ENCODE data around the gene TUBA8. TPM values are rescaled to one million over a fixed set of nuclear protein-coding genes. Genes with fewer than 3 reads are reported as not detected.

Gene TUBA8
- total and polyA plus RNA-seq, 9 donors = 0.92 to 4.2 (median 1.9) TPM; not detected in 1

- 88 to 90% (median 89%) methylated on average over 9 of the region's 9 CpGs for WGBS, 3 donors
- intact Hi-C loops (cut with DNase I) = no loop called here
- no peaks in the 10 kb centered on the region for H3K27me3 ChIP-seq
- H3K36me3 ChIP-seq = no peaks in the 10 kb centered on the region
- H3K9me3 ChIP-seq = no peaks in the 10 kb centered on the region
- no peak overlapping the region for H3K27ac ChIP-seq
- no peak for TF ChIP-seq EP300 (IDR thresholded peaks at IDR 0.05)
- TF ChIP-seq CTCF (IDR thresholded peaks at IDR 0.05) = no peak
- DNase-seq = no peak
- no peaks in the 10 kb centered on the region for H3K4me1 ChIP-seq (ENCODE audit: insufficient read depth)
- H3K4me3 ChIP-seq = no peak overlapping the region
These were observed 7.8 kb downstream of the TUBA8 start for GRCh38 chr22:18118345-18118915.

GRCh38 chr22:18119409-18120110 lies 9.0 kb downstream of the TUBA8 start:
- no peak for TF ChIP-seq POLR2A (IDR thresholded peaks at IDR 0.05)
- TF ChIP-seq EP300 (IDR thresholded peaks at IDR 0.05) = no peak
- no peak for TF ChIP-seq CTCF (IDR thresholded peaks at IDR 0.05)
- intact Hi-C loops (cut with DNase I) = no loop called here

GRCh38 chr22:18120857-18121256 lies 10.2 kb downstream of the TUBA8 start:
- Histone ChIP-seq H3K27ac (no peak overlapping the region), H3K9me3 (no peaks in the 10 kb centered on the region), H3K4me3 (no peak overlapping the region), H3K4me1 (ENCODE audit: insufficient read depth) (no peaks in the 10 kb centered on the region), H3K27me3 (no peaks in the 10 kb centered on the region), H3K36me3 (no peaks in the 10 kb centered on the region)
- no peak for DNase-seq
- WGBS, 3 donors = 67 to 76% (median 75%) methylated on average over 4 of the region's 4 CpGs
- TF ChIP-seq EP300 (IDR thresholded peaks at IDR 0.05) (no peak), POLR2A (IDR thresholded peaks at IDR 0.05) (no peak), CTCF (IDR thresholded peaks at IDR 0.05) (no peak)
- intact Hi-C loops (cut with DNase I) = no loop called here

More at GRCh38 chr22:18119409-18120110, 9.0 kb downstream of the TUBA8 start:
- H3K27me3 ChIP-seq = no peaks in the 10 kb centered on the region
- no peaks in the 10 kb centered on the region for H3K36me3 ChIP-seq
- H3K4me3 ChIP-seq = no peak overlapping the region
- no peak for DNase-seq
- 85 to 87% (median 86%) methylated on average over 18 of the region's 18 CpGs for WGBS, 3 donors
- no peaks in the 10 kb centered on the region for H3K9me3 ChIP-seq
- no peaks in the 10 kb centered on the region for H3K4me1 ChIP-seq (ENCODE audit: insufficient read depth)
- H3K27ac ChIP-seq = no peak overlapping the region

GRCh38 chr22:18121506-18121905 lies 10.9 kb downstream of the TUBA8 start:
- intact Hi-C loops (cut with DNase I) = no loop called here
- TF ChIP-seq POLR2A (IDR thresholded peaks at IDR 0.05) (no peak), EP300 (IDR thresholded peaks at IDR 0.05) (no peak), CTCF (IDR thresholded peaks at IDR 0.05) (no peak)
- Histone ChIP-seq H3K27ac (no peak overlapping the region), H3K4me1 (ENCODE audit: insufficient read depth) (no peaks in the 10 kb centered on the region), H3K9me3 (no peaks in the 10 kb centered on the region), H3K36me3 (no peaks in the 10 kb centered on the region), H3K27me3 (no peaks in the 10 kb centered on the region), H3K4me3 (no peak overlapping the region)
- 90 to 92% (median 91%) methylated on average over 12 to 13 of the region's 13 CpGs for WGBS, 3 donors
- DNase-seq = no peak

All from ovary (tissue), 9 donors.